ENCODE data around the gene DNAI4.

- TF ChIP-seq CTCF (optimal IDR thresholded peaks at IDR 0.05 in 1 of 3, IDR thresholded peaks at IDR 0.05 in 1 of 3, conservative IDR thresholded peaks at IDR 0.05 in 1 of 3; ENCODE audit: extremely low read depth in 1 of 3, insufficient read depth in 2 of 3, low read length in 3 of 3) = no peak
- TF ChIP-seq EZH2 (IDR thresholded peaks at IDR 0.05; ENCODE audit: low read length) = no peak
Observed at GRCh38 chr1:66860529-66860928, 64.1 kb downstream of the DNAI4 start.
